ENCODE measurements around the gene TM9SF2.
A peak's percentile ranks its signal among the peaks of the same experiment; 100 is the strongest.

The TM9SF2 gene

DNA sequence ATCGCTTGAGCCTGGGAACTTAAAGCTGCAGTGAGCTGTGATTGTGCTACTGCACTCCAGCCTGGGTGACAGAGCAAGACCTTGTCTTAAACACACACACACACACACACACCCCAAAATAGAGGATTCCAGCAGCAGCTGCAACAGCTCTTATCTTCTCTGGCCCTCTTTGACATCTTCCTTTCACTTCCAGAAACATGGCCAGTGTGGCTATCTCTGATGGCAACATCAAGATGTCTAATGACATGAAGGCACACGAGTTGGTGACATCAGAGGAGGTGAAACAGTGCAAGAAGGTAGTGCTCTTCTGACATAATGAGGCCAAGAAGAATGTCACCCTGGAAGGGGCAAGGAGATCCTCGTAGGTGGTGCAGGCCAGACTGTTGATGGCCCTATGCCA is 81.2 kb downstream of the TM9SF2 start:
- DNase-seq: no peak

DNA sequence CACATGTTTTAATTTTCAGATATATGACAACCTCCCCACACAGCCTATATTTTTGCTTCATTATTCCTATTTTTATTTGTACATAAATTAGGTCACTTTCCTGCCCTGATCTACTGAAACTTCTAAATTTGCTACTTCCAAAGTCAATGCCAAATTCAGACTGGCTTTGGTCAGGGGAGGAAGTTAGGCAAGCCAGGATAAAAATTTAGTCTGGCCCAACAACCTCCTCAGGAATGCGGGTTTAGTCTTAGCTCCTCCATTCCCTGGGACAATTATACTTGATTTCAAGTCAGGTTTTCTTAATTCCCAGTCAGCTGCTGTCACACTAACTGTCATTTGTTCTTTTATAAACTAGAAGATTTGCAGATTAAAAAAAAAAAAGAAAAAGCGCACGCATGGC is 84.3 kb downstream of the TM9SF2 start:
- DNase-seq: no peak

DNA sequence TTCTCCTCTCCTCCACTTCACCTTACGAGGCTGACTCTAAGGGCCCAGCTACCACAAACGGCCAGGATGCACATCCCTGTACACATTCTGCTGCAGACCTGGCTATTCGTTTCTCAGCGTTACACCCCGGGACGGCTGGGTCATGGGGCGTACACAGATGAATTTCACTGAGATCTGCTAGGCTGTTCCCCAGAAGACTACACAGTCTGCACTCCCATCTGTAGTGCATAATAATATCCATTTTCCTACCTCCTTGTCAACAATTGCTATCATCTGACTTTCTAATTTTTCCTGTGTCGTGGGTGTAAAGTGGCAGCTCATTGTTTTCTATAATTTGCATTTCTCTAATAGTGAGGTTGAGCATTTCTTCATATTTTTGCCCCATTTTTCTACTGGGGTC is 85.7 kb downstream of the TM9SF2 start:
- DNase-seq: no peak

- no peak for DNase-seq
These were observed 86.8 kb downstream of the TM9SF2 start for GRCh38 chr13:99587893-99588606.

DNA sequence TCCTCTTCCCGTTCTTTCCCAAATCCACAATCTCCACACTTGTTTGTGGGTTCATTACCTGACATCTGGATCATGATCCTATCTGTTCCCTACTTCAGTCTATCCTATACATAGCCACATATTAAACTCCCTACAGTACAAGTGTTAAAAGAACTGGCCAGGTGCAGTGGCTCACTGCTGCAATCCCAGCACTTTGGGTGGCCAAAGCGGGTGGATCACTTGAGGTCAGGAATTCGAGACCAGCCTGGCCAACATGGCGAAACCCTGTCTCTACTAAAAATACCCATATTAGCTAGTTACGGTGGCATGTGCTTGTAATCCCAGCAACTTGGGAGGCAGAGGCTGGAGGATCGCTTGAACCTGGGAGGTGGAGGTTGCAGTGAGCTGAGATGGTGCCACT is 88.3 kb downstream of the TM9SF2 start:
- no peak for DNase-seq

DNA sequence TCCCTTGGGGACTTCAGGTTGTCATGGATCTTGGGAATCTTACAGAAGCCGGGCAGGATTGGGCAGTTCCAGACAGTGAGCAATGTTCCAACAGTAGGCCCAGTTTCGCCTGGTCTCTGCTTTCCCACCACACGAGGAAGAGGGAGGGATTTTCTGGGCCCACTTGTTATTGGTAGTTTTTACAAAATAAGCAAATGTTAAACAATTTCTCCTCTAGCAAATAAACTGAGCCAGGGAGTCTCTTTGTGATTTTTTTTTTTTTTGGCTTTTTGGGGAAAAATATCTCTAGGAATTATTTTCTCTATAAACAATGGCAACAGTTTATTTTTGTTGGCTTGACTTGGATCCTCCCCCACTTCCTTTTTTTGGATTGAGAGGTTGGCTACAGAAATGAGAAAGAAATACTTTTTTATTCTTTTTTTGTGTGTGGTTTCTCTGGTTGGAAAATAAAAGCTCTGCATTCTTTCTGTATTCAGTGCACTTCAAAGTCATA is 89.3 kb downstream of the TM9SF2 start:
- DNase-seq: no peak

DNA sequence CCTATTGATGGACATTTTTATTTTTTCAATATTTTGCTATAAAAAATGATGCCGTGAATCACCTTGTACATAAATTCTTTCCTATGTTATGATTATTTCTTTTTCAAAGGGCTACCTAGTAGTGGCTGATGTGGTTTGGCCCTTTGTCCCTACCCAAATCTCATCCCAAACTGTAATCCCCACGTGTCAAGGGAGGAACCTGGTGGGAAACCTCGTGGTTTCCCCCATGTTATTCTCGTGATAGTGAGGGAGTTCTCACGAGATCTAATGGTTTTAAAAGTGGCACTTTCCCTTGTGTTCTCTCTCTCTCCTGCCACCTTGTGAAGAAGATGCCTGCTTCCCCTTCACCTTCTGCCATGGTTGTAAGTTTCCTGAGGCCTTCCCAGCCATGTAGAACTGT is 94.9 kb downstream of the TM9SF2 start:
- no peak for DNase-seq

- no peak for DNase-seq
These were observed 99.0 kb downstream of the TM9SF2 start for GRCh38 chr13:99600318-99600717.

DNA sequence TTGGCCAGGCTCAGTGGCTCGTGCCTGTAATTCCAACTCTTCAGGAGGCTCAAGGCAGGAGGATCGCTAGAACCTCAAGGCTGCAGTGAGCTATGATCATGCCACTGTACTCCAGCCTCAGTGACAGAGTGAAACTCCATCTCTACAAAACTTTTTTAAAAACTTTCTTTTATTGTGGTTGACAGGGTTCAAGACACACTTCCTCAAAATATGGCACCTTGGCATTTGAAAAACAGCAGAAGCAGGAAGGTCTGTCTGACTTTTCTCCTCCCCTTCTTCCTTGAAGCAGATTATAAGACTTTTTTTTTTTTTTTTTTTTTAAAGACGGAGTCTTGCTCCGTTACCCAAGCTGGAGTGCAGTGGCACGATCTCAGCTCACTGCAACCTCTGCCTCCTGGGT is 100.3 kb downstream of the TM9SF2 start:
- no peak for DNase-seq

DNA sequence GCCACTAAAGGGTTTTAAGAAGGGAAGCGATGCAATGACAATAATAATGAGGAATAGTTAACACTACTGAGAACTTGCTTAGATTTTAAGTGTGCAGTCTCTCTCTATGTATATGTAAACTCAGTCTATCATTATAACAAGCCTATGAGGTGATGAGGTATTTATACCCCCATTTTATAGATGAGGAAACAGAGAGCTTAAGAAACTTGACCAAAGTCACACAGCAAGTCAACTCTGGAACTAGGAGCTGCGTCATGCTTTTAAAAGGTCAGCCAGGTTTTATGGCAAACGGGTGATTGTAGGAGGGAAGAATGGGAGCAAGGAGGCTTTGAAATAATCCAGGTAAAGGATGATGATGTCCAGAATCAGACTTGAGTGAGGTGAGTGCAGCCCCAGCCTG is 103.4 kb downstream of the TM9SF2 start:
- no peak for DNase-seq

GRCh38 chr13:99605420-99606323 is 104.4 kb downstream of the TM9SF2 start:
- peak; percentile 1 for DNase-seq

GRCh38 chr13:99606324-99607066 is 105.2 kb downstream of the TM9SF2 start, which contains the start of gene CLYBL:
CLYBL (plus strand) TSS chr13:99606690.
- DNase-seq: peak; percentile 42

GRCh38 chr13:99608345-99608744 is 107.1 kb downstream of the TM9SF2 start:
- no peak for DNase-seq

DNA sequence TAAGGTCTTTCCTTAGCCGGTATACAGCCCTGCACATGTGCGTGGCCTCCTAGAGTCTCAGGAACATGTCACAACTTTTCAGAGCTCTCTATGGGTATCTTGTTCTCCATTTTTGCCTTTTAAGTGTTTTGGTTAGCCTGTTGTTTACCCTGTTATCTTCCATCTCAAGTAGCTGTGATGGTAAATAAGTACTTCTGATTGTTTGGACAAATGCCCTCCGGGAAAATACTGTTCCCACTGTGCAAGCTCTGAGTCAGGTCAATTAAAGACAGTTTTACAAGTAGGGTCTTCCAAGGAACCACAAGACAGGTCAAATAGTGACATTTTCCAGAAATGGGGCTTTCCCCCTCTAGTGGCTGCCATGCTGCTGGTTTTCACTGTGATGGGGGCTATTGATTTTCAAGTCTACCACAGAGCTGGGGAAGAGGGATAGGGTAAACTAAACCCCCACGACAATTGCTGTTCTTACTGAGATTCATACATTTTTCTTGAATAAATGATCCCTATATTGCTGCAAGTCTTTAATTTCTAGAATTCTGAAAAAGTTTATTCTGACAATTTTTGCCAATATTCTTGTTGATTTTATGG is 109.5 kb downstream of the TM9SF2 start:
- no peak for DNase-seq

Data from NCI-H2081 treated with DMSO at 0.1 percent for 48 hours (cell line).